Activated T-helper 1 cell treated with Interleukin-2 at 50 U/mL for 16 hours (primary cell): Measurements from ENCODE around the gene NCAM2.

Source experiments
- DNase-seq: peaks from one replicate; pipeline ENCODE4 v3.0.0-alpha.2; 2020; ENCODE audit warnings: low read depth

NCAM2 gene

GRCh38 chr21:21028275-21028820, 30.1 kb downstream of the NCAM2 start:
- no peak for DNase-seq

GRCh38 chr21:21029164-21029563, 31.0 kb downstream of the NCAM2 start:
- no peak for DNase-seq

GRCh38 chr21:21030311-21030710, 32.1 kb downstream of the NCAM2 start:
- no peak for DNase-seq

- no peak for DNase-seq
These were observed 35.8 kb downstream of the NCAM2 start for GRCh38 chr21:21034036-21034435.

- no peak for DNase-seq
These were observed 41.5 kb downstream of the NCAM2 start for GRCh38 chr21:21039624-21040170.

- no peak for DNase-seq
These were observed 47.3 kb downstream of the NCAM2 start for GRCh38 chr21:21045518-21045917.

- DNase-seq = no peak
These were observed 47.9 kb downstream of the NCAM2 start for GRCh38 chr21:21046063-21046462.

GRCh38 chr21:21051109-21052055, 53.2 kb downstream of the NCAM2 start:
- no peak for DNase-seq

GRCh38 chr21:21052672-21053071, 54.5 kb downstream of the NCAM2 start:
- DNase-seq = no peak

- no peak for DNase-seq
These were observed 59.3 kb downstream of the NCAM2 start for GRCh38 chr21:21057349-21058062.

GRCh38 chr21:21063828-21064227, 65.6 kb downstream of the NCAM2 start:
- no peak for DNase-seq

- no peak for DNase-seq
These were observed 66.1 kb downstream of the NCAM2 start for GRCh38 chr21:21064353-21064752.

GRCh38 chr21:21067375-21067774, 69.2 kb downstream of the NCAM2 start:
- no peak for DNase-seq

- DNase-seq = no peak
These were observed 76.1 kb downstream of the NCAM2 start for GRCh38 chr21:21074305-21074704.

- DNase-seq = no peak
These were observed 77.8 kb downstream of the NCAM2 start for GRCh38 chr21:21076051-21076450.

GRCh38 chr21:21076491-21076890, 78.3 kb downstream of the NCAM2 start:
- no peak for DNase-seq

- no peak for DNase-seq
These were observed 81.4 kb downstream of the NCAM2 start for GRCh38 chr21:21079646-21080045.

- DNase-seq = no peak
These were observed 86.0 kb downstream of the NCAM2 start for GRCh38 chr21:21084179-21084578.

- no peak for DNase-seq
These were observed 87.0 kb downstream of the NCAM2 start for GRCh38 chr21:21085206-21085605.

GRCh38 chr21:21096956-21097355, 98.7 kb downstream of the NCAM2 start:
- no peak for DNase-seq

- no peak for DNase-seq
These were observed 99.3 kb downstream of the NCAM2 start for GRCh38 chr21:21097466-21097865.

- no peak for DNase-seq
These were observed 103.7 kb downstream of the NCAM2 start for GRCh38 chr21:21101911-21102310.

GRCh38 chr21:21102896-21103295, 104.7 kb downstream of the NCAM2 start:
- DNase-seq = no peak
